Measurements from ENCODE around the gene DRD2.

DRD2 gene

GRCh38 chr11:113440816-113441215 lies 34.4 kb downstream of the DRD2 start:
- no peak for DNase-seq

- DNase-seq: peak; percentile 24
These were observed 38.4 kb downstream of the DRD2 start for GRCh38 chr11:113436672-113437252.

GRCh38 chr11:113435190-113435968 lies 39.8 kb downstream of the DRD2 start:
- no peak for DNase-seq

- DNase-seq: no peak
These were observed 43.5 kb downstream of the DRD2 start for GRCh38 chr11:113431746-113432145.

GRCh38 chr11:113426686-113427085 lies 48.5 kb downstream of the DRD2 start:
- no peak for DNase-seq

GRCh38 chr11:113420808-113421207 lies 54.4 kb downstream of the DRD2 start:
- DNase-seq: no peak

GRCh38 chr11:113419454-113420003 lies 55.7 kb downstream of the DRD2 start:
- peak; percentile 13 for DNase-seq

GRCh38 chr11:113417428-113417827 lies 57.8 kb downstream of the DRD2 start:
- no peak for DNase-seq

- DNase-seq: no peak
These were observed 59.9 kb downstream of the DRD2 start for GRCh38 chr11:113415343-113415742.

- no peak for DNase-seq
These were observed 62.5 kb downstream of the DRD2 start for GRCh38 chr11:113412675-113413074.

- peak; percentile 65 for DNase-seq
These were observed 63.7 kb downstream of the DRD2 start for GRCh38 chr11:113411536-113411935.

- no peak for DNase-seq
These were observed 64.6 kb downstream of the DRD2 start for GRCh38 chr11:113410414-113411135.

GRCh38 chr11:113409526-113409925 lies 65.7 kb downstream of the DRD2 start:
- DNase-seq: no peak

- DNase-seq: no peak
These were observed 66.3 kb downstream of the DRD2 start for GRCh38 chr11:113408887-113409286.

GRCh38 chr11:113408206-113408605 lies 67.0 kb downstream of the DRD2 start:
- no peak for DNase-seq

- DNase-seq: no peak
These were observed 68.0 kb downstream of the DRD2 start for GRCh38 chr11:113407163-113407562.

- no peak for DNase-seq
These were observed 69.3 kb downstream of the DRD2 start for GRCh38 chr11:113405724-113406478.

GRCh38 chr11:113404859-113405430 lies 70.3 kb downstream of the DRD2 start:
- no peak for DNase-seq

GRCh38 chr11:113401718-113402117 lies 73.5 kb downstream of the DRD2 start:
- DNase-seq: peak; percentile 85

- no peak for DNase-seq
These were observed 74.5 kb downstream of the DRD2 start for GRCh38 chr11:113400631-113401230.

- DNase-seq: no peak
These were observed 76.3 kb downstream of the DRD2 start for GRCh38 chr11:113398669-113399430.
